ENCODE data around the gene ASIC4. TPM values are rescaled to one million over a fixed set of nuclear protein-coding genes. Genes with fewer than 3 reads are reported as not detected.
A peak's percentile ranks its signal among the peaks of the same experiment; 100 is the strongest.

ASIC4 gene
- total and polyA plus RNA-seq, 9 of the 15 experiments (the other 6 are each of a cell fraction or from before 2014, with no cell fraction given), result 0.07 to 19.2 (median 4.8) TPM

DNA sequence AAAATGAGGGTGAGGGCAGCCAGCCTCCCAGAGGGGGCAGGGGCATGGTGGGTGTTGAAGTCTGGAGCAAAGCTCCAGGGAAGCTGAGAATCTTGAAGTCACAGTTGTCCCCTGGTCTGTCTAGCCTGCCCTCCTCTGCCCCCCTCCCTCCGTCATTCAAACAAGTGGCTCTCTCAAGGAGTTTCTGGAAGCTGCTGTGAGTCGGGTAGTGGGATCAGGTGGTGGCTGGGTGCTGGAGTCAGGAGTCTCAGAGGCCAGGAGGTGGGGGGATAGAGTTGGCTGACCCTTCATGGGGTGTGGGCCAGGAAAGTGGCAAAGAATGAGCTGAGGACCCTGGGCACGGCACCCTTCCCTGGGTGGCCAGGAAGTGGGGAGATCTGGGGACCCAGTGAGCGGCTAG is 495 bp upstream of the ASIC4 start:
- TF ChIP-seq BDP1 (IDR thresholded peaks at IDR 0.05; ENCODE audit: insufficient read depth, insufficient read length) (no peak), KDM5B (IDR thresholded peaks at IDR 0.05; ENCODE audit: insufficient replicate concordance, low read depth, low read length) (peak; percentile 9), ZNF644 (tag; IDR thresholded peaks at IDR 0.05; ENCODE audit: low read depth) (peak; percentile 14; the same call in 1 of the 2 replicates)
- intact Hi-C loops (cut with micrococcal nuclease), result no loop called here

DNA sequence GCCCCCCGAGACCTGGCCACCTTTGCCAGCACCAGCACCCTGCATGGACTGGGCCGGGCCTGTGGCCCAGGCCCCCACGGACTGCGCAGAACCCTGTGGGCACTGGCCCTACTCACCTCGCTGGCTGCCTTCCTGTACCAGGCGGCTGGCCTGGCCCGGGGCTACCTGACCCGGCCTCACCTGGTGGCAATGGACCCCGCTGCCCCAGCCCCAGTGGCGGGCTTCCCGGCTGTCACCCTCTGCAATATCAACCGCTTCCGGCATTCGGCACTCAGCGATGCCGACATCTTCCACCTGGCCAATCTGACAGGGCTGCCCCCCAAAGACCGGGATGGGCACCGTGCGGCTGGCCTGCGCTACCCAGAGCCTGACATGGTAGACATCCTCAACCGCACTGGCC is 554 bp downstream of the ASIC4 start:
- no TSS peak for BruUV-seq (replicated peaks)
- no peaks in the 10 kb centered on the region for H3K27me3 ChIP-seq (ENCODE audit: control insufficient read depth in 2 of 2, insufficient read depth in 2 of 2, low read length in 2 of 2)
- H3K79me2 ChIP-seq (ENCODE audit: control insufficient read depth, insufficient read depth, low read length), result peaks cover 55% of the 10 kb centered on the region
- H3K4me2 ChIP-seq (ENCODE audit: insufficient read depth, low read length), result peak overlapping the region; percentile 78
- peak overlapping the region; percentile 55; the same call in 2 of the 3 replicates for H3K27ac ChIP-seq (ENCODE audit: extremely low read depth, low read depth, low read length)
- ATAC-seq, result no peak
- in situ Hi-C loops (cut with MboI), result no loop called here
- WGBS (ENCODE audit: insufficient coverage, low coverage, missing lambda C conversion rate), result 17% methylated on average over 17 of the region's 21 CpGs
- H3K9me3 ChIP-seq (replicated peaks; ENCODE audit: control insufficient read depth, insufficient read depth, low read depth, low read length), result no peaks in the 10 kb centered on the region
- H3K36me3 ChIP-seq (ENCODE audit: control insufficient read depth, insufficient read depth, low read length), result peaks cover 10% of the 10 kb centered on the region; the same call in 2 of the 3 replicates
- 0 out of 2 replicates have a peak, but pooled peaks have one; percentile 10 for TF ChIP-seq RBM14 (IDR thresholded peaks at IDR 0.05; ENCODE audit: borderline replicate concordance, insufficient read depth, low read depth, low read length)
- no peak for TF ChIP-seq PHB (CRISPR knock-in tag; IDR thresholded peaks at IDR 0.05)
- peak in 1 of 2 experiments; percentile 16; a peak in 1 of 4 replicates for TF ChIP-seq TEAD1 (CRISPR knock-in tag; IDR thresholded peaks at IDR 0.05)
- TF ChIP-seq ZNF197 (CRISPR knock-in tag; IDR thresholded peaks at IDR 0.05; ENCODE audit: low read depth), result 0 out of 2 replicates have a peak, but pooled peaks have one; percentile 3
- TF ChIP-seq, protein P1, sequence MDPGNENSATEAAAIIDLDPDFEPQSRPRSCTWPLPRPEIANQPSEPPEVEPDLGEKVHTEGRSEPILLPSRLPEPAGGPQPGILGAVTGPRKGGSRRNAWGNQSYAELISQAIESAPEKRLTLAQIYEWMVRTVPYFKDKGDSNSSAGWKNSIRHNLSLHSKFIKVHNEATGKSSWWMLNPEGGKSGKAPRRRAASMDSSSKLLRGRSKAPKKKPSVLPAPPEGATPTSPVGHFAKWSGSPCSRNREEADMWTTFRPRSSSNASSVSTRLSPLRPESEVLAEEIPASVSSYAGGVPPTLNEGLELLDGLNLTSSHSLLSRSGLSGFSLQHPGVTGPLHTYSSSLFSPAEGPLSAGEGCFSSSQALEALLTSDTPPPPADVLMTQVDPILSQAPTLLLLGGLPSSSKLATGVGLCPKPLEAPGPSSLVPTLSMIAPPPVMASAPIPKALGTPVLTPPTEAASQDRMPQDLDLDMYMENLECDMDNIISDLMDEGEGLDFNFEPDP (CRISPR knock-in tag; IDR thresholded peaks at IDR 0.05), result no peak
- no peak for TF ChIP-seq UBTF (IDR thresholded peaks at IDR 0.05; ENCODE audit: borderline replicate concordance in 1 of 2, low read depth in 2 of 2, low read length in 2 of 2)
- DNase-seq (ENCODE audit: extremely low read depth in 1 of 4, low spot score in 3 of 4), result no peak
- H3K9ac ChIP-seq (ENCODE audit: insufficient read depth in 1 of 2, low read depth in 2 of 2, low read length in 2 of 2), result peak overlapping the region; percentile 44 to 85; a peak in 3 of 4 replicates
- POLR2A ChIA-PET, result interaction anchor here (0.6 to 3.0 kb wide), 2 partner anchors 15 to 23 kb away, joined by 3 to 20 read pairs; partner anchors contain the start of gene GMPPA
- H3K9me1 ChIP-seq (ENCODE audit: control insufficient read depth, insufficient read depth, low read length), result peaks cover 3% of the 10 kb centered on the region
- H2AFZ ChIP-seq (ENCODE audit: low read depth, low read length), result no peak overlapping the region
- intact Hi-C loops (cut with micrococcal nuclease), result no loop called here
- H3K4me1 ChIP-seq (replicated peaks in 1 of 2; ENCODE audit: control insufficient read depth in 2 of 2, insufficient read depth in 2 of 2, low read length in 2 of 2), result peaks cover 69 to 91% of the 10 kb centered on the region in 2 experiments
- FAIRE-seq, result no peak
- H3K4me3 ChIP-seq, result peak overlapping the region; percentile 38
- CTCF ChIA-PET (ENCODE audit: low intra/inter-chr PET ratio), result no interaction called here
- H4K20me1 ChIP-seq (replicated peaks; ENCODE audit: control insufficient read depth, insufficient read depth, low read length), result no peaks in the 10 kb centered on the region

More for the DNA sequence above, 495 bp upstream of the ASIC4 start:
- Histone ChIP-seq H3K4me1 (replicated peaks in 1 of 2; ENCODE audit: control insufficient read depth in 2 of 2, insufficient read depth in 2 of 2, low read length in 2 of 2) (peaks cover 72 to 93% of the 10 kb centered on the region in 2 experiments), H3K9me3 (replicated peaks; ENCODE audit: control insufficient read depth, insufficient read depth, low read depth, low read length) (no peaks in the 10 kb centered on the region), H3K4me2 (ENCODE audit: insufficient read depth, low read length) (peak overlapping the region; percentile 78), H3K4me3 (peak overlapping the region; percentile 38; the same call in 1 of the 2 replicates), H3K36me3 (ENCODE audit: control insufficient read depth, insufficient read depth, low read length) (peaks cover 4% of the 10 kb centered on the region; the same call in 1 of the 3 replicates), H3K9me1 (ENCODE audit: control insufficient read depth, insufficient read depth, low read length) (peaks cover 3% of the 10 kb centered on the region), H3K9ac (ENCODE audit: insufficient read depth in 1 of 2, low read depth in 2 of 2, low read length in 2 of 2) (peak overlapping the region; percentile 58 to 85), H3K27me3 (ENCODE audit: control insufficient read depth in 2 of 2, insufficient read depth in 2 of 2, low read length in 2 of 2) (no peaks in the 10 kb centered on the region), H3K27ac (ENCODE audit: extremely low read depth, low read depth, low read length) (peak overlapping the region; percentile 77), H2AFZ (ENCODE audit: low read depth, low read length) (peak overlapping the region; percentile 47), H3K79me2 (ENCODE audit: control insufficient read depth, insufficient read depth, low read length) (peaks cover 45% of the 10 kb centered on the region), H4K20me1 (replicated peaks; ENCODE audit: control insufficient read depth, insufficient read depth, low read length) (no peaks in the 10 kb centered on the region)
- no TSS peak for BruUV-seq (replicated peaks)
- DNase-seq (ENCODE audit: extremely low read depth in 1 of 4, low spot score in 3 of 4), result no peak
- ChIA-PET POLR2A (interaction anchor here (0.6 to 3.0 kb wide), 4 partner anchors 9 to 53 kb away, joined by 3 to 20 read pairs (median 4); partner anchors contain the start of gene GMPPA), CTCF (ENCODE audit: low intra/inter-chr PET ratio) (interaction anchor here (0.7 kb wide), 1 partner anchor 17 kb away, joined by 3 read pairs; no protein-coding TSS in a partner anchor)
- in situ Hi-C loops (cut with MboI), result no loop called here
- no peak for ATAC-seq
- peak; percentile 44 for FAIRE-seq
- WGBS (ENCODE audit: insufficient coverage, low coverage, missing lambda C conversion rate), result 0% methylated on average over 3 of the region's 4 CpGs

Measured in K562 (cell line).